COR-L47 (cell line): ENCODE data around the gene HACD1.

Experiments used
- DNase-seq: peaks from one replicate; lab custom pipeline; 2025; lab: John Stamatoyannopoulos, UW

Gene HACD1

GRCh38 chr10:17580885-17581284 lies 36.3 kb downstream of the HACD1 start:
- DNase-seq, result no peak

- no peak for DNase-seq
Measured at GRCh38 chr10:17578603-17579002, 38.6 kb downstream of the HACD1 start.

GRCh38 chr10:17576768-17577167 lies 40.4 kb downstream of the HACD1 start:
- DNase-seq, result no peak

- no peak for DNase-seq
Measured at GRCh38 chr10:17564911-17565310, 52.3 kb downstream of the HACD1 start.

- DNase-seq, result no peak
Measured at GRCh38 chr10:17563452-17563851, 53.7 kb downstream of the HACD1 start.

- DNase-seq, result no peak
Measured at GRCh38 chr10:17562614-17563013, 54.6 kb downstream of the HACD1 start.

- no peak for DNase-seq
Measured at GRCh38 chr10:17561111-17561510, 56.1 kb downstream of the HACD1 start.

GRCh38 chr10:17557459-17557858 lies 59.7 kb downstream of the HACD1 start:
- DNase-seq, result no peak

- no peak for DNase-seq
Measured at GRCh38 chr10:17548770-17549169, 68.4 kb downstream of the HACD1 start.

GRCh38 chr10:17548162-17548561 lies 69.0 kb downstream of the HACD1 start:
- no peak for DNase-seq

GRCh38 chr10:17547060-17547459 lies 70.1 kb downstream of the HACD1 start:
- no peak for DNase-seq

- DNase-seq, result no peak
Measured at GRCh38 chr10:17544465-17544864, 72.7 kb downstream of the HACD1 start.
